Panc1 (cell line): ENCODE results near the gene KIAA1958. TPM values are rescaled to one million over a fixed set of nuclear protein-coding genes. Genes with fewer than 3 reads are reported as not detected.

Source experiments
- ATAC-seq: fragments of 200-7000 bp; cut with Tn5 transposase; 2 replicates; pipeline ENCODE4 v1.9.1; 2020; ENCODE audit warnings: mild to moderate bottlenecking, moderate library complexity
- BruUV-seq: library from RNA; stranded (reverse); fragments of 400-500 nt; replicated peaks from 2 replicates; lab custom pipeline; 2021; lab: Mats Ljungman, UMichigan
- CTCF ChIA-PET: fragments of 300-600 bp; sonication (Branson Sonifier 250); formaldehyde crosslinking; loops from one replicate; lab custom pipeline; 2022; ENCODE audit warnings: antibody characterized with exemption; lab: Charles Lee
- POLR2A ChIA-PET: fragments of 300-600 bp; sonication (Branson Sonifier 250); formaldehyde crosslinking; loops from one replicate; lab custom pipeline; 2022; ENCODE audit warnings: antibody characterized with exemption; lab: Charles Lee
- DNase-seq: peaks from one replicate; pipeline ENCODE4 v3.0.0-alpha.2; 2010; ENCODE audit warnings: low read depth, low spot score
- H3K27ac ChIP-seq: 2 replicates; pipeline ENCODE4 v1.5.1; 2011; ENCODE audit warnings: mild to moderate bottlenecking, low read length, inconsistent platforms
- H3K27me3 ChIP-seq: fragments of 200-500 bp; sonication (Bioruptor generic); 2 replicates; pipeline ENCODE4 v1.6.0; 2014; ENCODE audit warnings: low read length, inconsistent platforms; ENCODE audit not compliant: control insufficient read depth, insufficient read depth
- H3K36me3 ChIP-seq: fragments of 200-500 bp; sonication (Bioruptor generic); 2 replicates; pipeline ENCODE4 v1.5.1; 2014; ENCODE audit warnings: inconsistent platforms, mild to moderate bottlenecking, low read length, moderate library complexity; ENCODE audit not compliant: control insufficient read depth, insufficient read depth
- H3K4me1 ChIP-seq: 2 replicates; pipeline ENCODE4 v1.5.1; 2011; ENCODE audit warnings: inconsistent platforms, mild to moderate bottlenecking, low read length, moderate library complexity; ENCODE audit not compliant: control insufficient read depth, insufficient read depth
- H3K4me3 ChIP-seq, 2 experiments: 2 replicates each; pipeline ENCODE4 v1.5.1; 2011 to 2012; ENCODE audit warnings: low read depth in 2 of 2, low read length in 2 of 2, mild to moderate bottlenecking in 2 of 2, inconsistent platforms in 1 of 2, moderate library complexity in 1 of 2
- H3K9me3 ChIP-seq: fragments of 200-500 bp; sonication (Bioruptor generic); 2 replicates; pipeline ENCODE4 v1.5.1; 2014; ENCODE audit warnings: low read depth, mild to moderate bottlenecking, inconsistent platforms, low read length, moderate library complexity; ENCODE audit not compliant: control insufficient read depth, insufficient read depth
- CTCF ChIP-seq: fragments of 450-650 bp; IDR thresholded peaks from 2 replicates; pipeline ENCODE4 v1.5.1; 2017; ENCODE audit warnings: mild to moderate bottlenecking
- POLR2AphosphoS5 ChIP-seq: IDR thresholded peaks from 2 replicates; pipeline ENCODE4 v1.6.1; 2012; ENCODE audit warnings: mild to moderate bottlenecking, low read depth, low read length, moderate library complexity
- SIN3A ChIP-seq: IDR thresholded peaks from 2 replicates; pipeline ENCODE4 v1.6.1; 2012; ENCODE audit warnings: low read depth, mild to moderate bottlenecking, low read length, moderate library complexity, borderline replicate concordance; ENCODE audit not compliant: insufficient read depth
- TCF7L2 ChIP-seq: IDR thresholded peaks from 2 replicates; pipeline ENCODE4 v1.6.1; 2011; ENCODE audit warnings: mild to moderate bottlenecking, low read depth, low read length, inconsistent platforms
- in situ Hi-C: cut with HindIII; loops from 2 replicates; pipeline ENCODE4 v1.10.0; 2016; ENCODE audit warnings: low sequenced_read_pairs, low pct_unique_long_range_greater_than_20kb
- intact Hi-C: fragments of 100-400 bp; cut with micrococcal nuclease; formaldehyde crosslinking; loops from one replicate; pipeline ENCODE4 v1.10.0; 2022; ENCODE audit not compliant: unreplicated experiment
- total RNA-seq: library from RNA; stranded (reverse); gene quantifications from one replicate; pipeline ENCODE4 v1.2.1, GENCODE V29; 2021; ENCODE audit not compliant: unreplicated experiment
- TF ChIP-seq, protein P1 (sequence below), 2 experiments: IDR thresholded peaks; 2 replicates each; pipeline ENCODE4 v1.6.1; 2011 to 2012; ENCODE audit warnings: low read depth in 2 of 2, control low read depth in 1 of 2, low read length in 1 of 2, mild to moderate bottlenecking in 1 of 2, moderate library complexity in 1 of 2; ENCODE audit not compliant: insufficient read depth in 1 of 2

Gene KIAA1958
- total RNA-seq, 1 experiment from 2014 or later, result 10.4 TPM

DNA sequence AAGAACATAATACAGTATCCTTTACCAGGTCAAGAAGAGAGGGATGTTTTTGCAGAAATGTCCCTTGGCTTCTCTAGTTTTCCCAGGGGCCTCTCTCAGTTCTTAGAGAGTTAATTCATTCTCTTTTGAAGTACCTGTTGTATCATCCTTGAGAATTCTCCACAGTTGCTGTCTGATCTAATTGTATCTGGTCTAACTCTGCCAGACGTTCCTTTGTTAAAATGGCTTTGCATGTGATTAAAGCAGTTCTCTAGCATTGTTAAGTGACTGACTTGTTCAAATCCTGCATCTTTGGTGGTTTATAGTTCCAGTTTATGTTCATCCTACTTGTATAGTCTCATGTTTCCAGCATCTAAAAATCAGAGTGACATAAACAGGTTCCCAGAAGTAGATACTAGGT, 65.0 kb downstream of the KIAA1958 start:
- CTCF ChIA-PET, result no interaction called here
- no peak for ATAC-seq
- in situ Hi-C loops, result no loop called here

GRCh38 chr9:112552229-112553056, 65.8 kb downstream of the KIAA1958 start:
- ATAC-seq (no peak), DNase-seq (no peak)
- no peaks in the 10 kb centered on the region for H3K9me3 ChIP-seq
- H3K27ac ChIP-seq, result no peak overlapping the region
- POLR2A ChIA-PET, result no interaction called here
- no peak overlapping the region for H3K4me3 ChIP-seq
- H3K4me1 ChIP-seq, result no peaks in the 10 kb centered on the region; the same call in 1 of the 2 replicates
- CTCF ChIA-PET, result no interaction called here
- H3K36me3 ChIP-seq, result no peaks in the 10 kb centered on the region
- no TSS peak for BruUV-seq
- TF ChIP-seq SIN3A (no peak), CTCF (no peak), TCF7L2 (no peak), POLR2AphosphoS5 (no peak)
- TF ChIP-seq, protein P1, sequence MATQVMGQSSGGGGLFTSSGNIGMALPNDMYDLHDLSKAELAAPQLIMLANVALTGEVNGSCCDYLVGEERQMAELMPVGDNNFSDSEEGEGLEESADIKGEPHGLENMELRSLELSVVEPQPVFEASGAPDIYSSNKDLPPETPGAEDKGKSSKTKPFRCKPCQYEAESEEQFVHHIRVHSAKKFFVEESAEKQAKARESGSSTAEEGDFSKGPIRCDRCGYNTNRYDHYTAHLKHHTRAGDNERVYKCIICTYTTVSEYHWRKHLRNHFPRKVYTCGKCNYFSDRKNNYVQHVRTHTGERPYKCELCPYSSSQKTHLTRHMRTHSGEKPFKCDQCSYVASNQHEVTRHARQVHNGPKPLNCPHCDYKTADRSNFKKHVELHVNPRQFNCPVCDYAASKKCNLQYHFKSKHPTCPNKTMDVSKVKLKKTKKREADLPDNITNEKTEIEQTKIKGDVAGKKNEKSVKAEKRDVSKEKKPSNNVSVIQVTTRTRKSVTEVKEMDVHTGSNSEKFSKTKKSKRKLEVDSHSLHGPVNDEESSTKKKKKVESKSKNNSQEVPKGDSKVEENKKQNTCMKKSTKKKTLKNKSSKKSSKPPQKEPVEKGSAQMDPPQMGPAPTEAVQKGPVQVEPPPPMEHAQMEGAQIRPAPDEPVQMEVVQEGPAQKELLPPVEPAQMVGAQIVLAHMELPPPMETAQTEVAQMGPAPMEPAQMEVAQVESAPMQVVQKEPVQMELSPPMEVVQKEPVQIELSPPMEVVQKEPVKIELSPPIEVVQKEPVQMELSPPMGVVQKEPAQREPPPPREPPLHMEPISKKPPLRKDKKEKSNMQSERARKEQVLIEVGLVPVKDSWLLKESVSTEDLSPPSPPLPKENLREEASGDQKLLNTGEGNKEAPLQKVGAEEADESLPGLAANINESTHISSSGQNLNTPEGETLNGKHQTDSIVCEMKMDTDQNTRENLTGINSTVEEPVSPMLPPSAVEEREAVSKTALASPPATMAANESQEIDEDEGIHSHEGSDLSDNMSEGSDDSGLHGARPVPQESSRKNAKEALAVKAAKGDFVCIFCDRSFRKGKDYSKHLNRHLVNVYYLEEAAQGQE (IDR thresholded peaks at IDR 0.05; ENCODE audit: insufficient read depth in 1 of 2, low read depth in 2 of 2, low read length in 1 of 2), result no peak
- in situ Hi-C loops (no loop called here), intact Hi-C loops (no loop called here)
- H3K27me3 ChIP-seq, result no peaks in the 10 kb centered on the region

More for the DNA sequence above, 65.0 kb downstream of the KIAA1958 start:
- TF ChIP-seq TCF7L2, result no peak
- no peak for TF ChIP-seq POLR2AphosphoS5
- DNase-seq, result no peak
- intact Hi-C loops, result no loop called here
- POLR2A ChIA-PET, result no interaction called here
- Histone ChIP-seq H3K9me3 (no peaks in the 10 kb centered on the region), H3K4me1 (no peaks in the 10 kb centered on the region; the same call in 1 of the 2 replicates), H3K4me3 (no peak overlapping the region), H3K27ac (no peak overlapping the region), H3K27me3 (no peaks in the 10 kb centered on the region), H3K36me3 (no peaks in the 10 kb centered on the region)
- no TSS peak for BruUV-seq
